HCT116 (cell line): ENCODE measurements around the gene STOML2. TPM values are rescaled to one million over a fixed set of nuclear protein-coding genes. Genes with fewer than 3 reads are reported as not detected.

Experiments
- ATAC-seq: fragments of 200-7000 bp; cut with Tn5 transposase; 2 replicates; pipeline ENCODE4 v1.9.1; 2020; ENCODE audit warnings: mild to moderate bottlenecking, moderate library complexity
- BruUV-seq: library from RNA; stranded (reverse); fragments of 400-500 nt; replicated peaks from 2 replicates; lab custom pipeline; 2021; lab: Mats Ljungman, UMichigan
- CTCF ChIA-PET: fragments of 300-600 bp; sonication (Branson Sonifier 250); formaldehyde crosslinking; loops from one replicate; lab custom pipeline; 2021; ENCODE audit warnings: antibody characterized with exemption; lab: Charles Lee
- POLR2A ChIA-PET: fragments of 300-600, 350-600 bp; sonication (Branson Sonifier 250); formaldehyde crosslinking; loops from one replicate; lab custom pipeline; 2021; ENCODE audit warnings: antibody characterized with exemption; lab: Charles Lee
- RAD21 ChIA-PET, 2 experiments: fragments of 300-600 bp; sonication (Branson Sonifier 250); formaldehyde crosslinking; loops; one replicate each; lab custom pipeline; 2023; ENCODE audit warnings: low total read pairs in 2 of 2; ENCODE audit not compliant: uncharacterized antibody in 2 of 2, unreplicated experiment in 2 of 2, low non-redundant PET in 1 of 2; lab: Charles Lee
- DNase-seq: peaks from one replicate; pipeline ENCODE4 v3.0.0-alpha.2; 2010; ENCODE audit warnings: low read depth, low spot score
- H2AFZ ChIP-seq: fragments of 200-600 bp; shearing (Covaris generic), sonication (generic); 2 replicates; pipeline ENCODE4 v1.6.1; 2017; ENCODE audit warnings: low read depth, mixed run types, mixed read lengths, antibody characterized with exemption, low read length; ENCODE audit not compliant: poor library complexity, severe bottlenecking
- H3K27ac ChIP-seq: 2 replicates; pipeline ENCODE4 v1.5.1; 2012; ENCODE audit warnings: low read depth, low read length
- H3K27me3 ChIP-seq: fragments of 200-600 bp; sonication (generic); 2 replicates; pipeline ENCODE4 v1.6.1; 2016; ENCODE audit warnings: mixed run types, low read length, mixed read lengths; ENCODE audit not compliant: insufficient read depth
- H3K36me3 ChIP-seq, 2 experiments: fragments of 200-500 bp in 1 of 2; fragments of 200-600 bp in 1 of 2; sonication (Bioruptor generic) in 1 of 2; sonication (generic) in 1 of 2; 2 replicates each; pipeline versions ENCODE4 v1.5.1 to v1.6.1; 2014 to 2016; ENCODE audit warnings: low read length in 2 of 2, inconsistent platforms in 1 of 2, mixed read lengths in 1 of 2, mixed run types in 1 of 2; ENCODE audit not compliant: insufficient read depth in 2 of 2, control insufficient read depth in 1 of 2
- H3K4me1 ChIP-seq, 2 experiments: fragments of 200-600 bp in 1 of 2; sonication (generic) in 1 of 2; 2 replicates each; pipeline versions ENCODE4 v1.5.1 to v1.6.1; 2012 to 2017; ENCODE audit warnings: low read length in 2 of 2, inconsistent platforms in 1 of 2, mild to moderate bottlenecking in 1 of 2, mixed read lengths in 1 of 2, mixed run types in 1 of 2, moderate library complexity in 1 of 2; ENCODE audit not compliant: insufficient read depth in 2 of 2, control insufficient read depth in 1 of 2
- H3K4me2 ChIP-seq: fragments of 200-600 bp; sonication (generic); 2 replicates; pipeline ENCODE4 v1.6.1; 2017; ENCODE audit warnings: mixed run types, low read length, mixed read lengths
- H3K4me3 ChIP-seq, 2 experiments: fragments of 200-600 bp in 1 of 2; sonication (generic) in 1 of 2; replicated peaks in 1 of 2; 2 replicates each; pipeline ENCODE4 v1.5.1; 2011 to 2016; ENCODE audit warnings: low read length in 2 of 2, control low read depth in 1 of 2, low read depth in 1 of 2, mild to moderate bottlenecking in 1 of 2, mixed read lengths in 1 of 2, mixed run types in 1 of 2
- H3K79me2 ChIP-seq: fragments of 200-600 bp; sonication (generic); 2 replicates; pipeline ENCODE4 v1.6.1; 2017; ENCODE audit warnings: mild to moderate bottlenecking, mixed run types, low read length, moderate library complexity, mixed read lengths; ENCODE audit not compliant: insufficient read depth
- H3K9ac ChIP-seq: fragments of 200-600 bp; sonication (generic); 2 replicates; pipeline ENCODE4 v1.6.1; 2016; ENCODE audit warnings: low read length, mixed read lengths
- H3K9me2 ChIP-seq: fragments of 200-600 bp; sonication (generic), shearing (Covaris generic); 2 replicates; pipeline ENCODE4 v1.6.1; 2017; ENCODE audit warnings: mixed run types, mild to moderate bottlenecking, moderate library complexity; ENCODE audit not compliant: insufficient read depth
- H3K9me3 ChIP-seq, 2 experiments: fragments of 200-500 bp in 1 of 2; fragments of 200-600 bp in 1 of 2; sonication (Bioruptor generic) in 1 of 2; sonication (generic) in 1 of 2; 2 replicates each; pipeline ENCODE4 v1.6.1; 2014 to 2017; ENCODE audit warnings: low read length in 2 of 2, mixed read lengths in 2 of 2, inconsistent platforms in 1 of 2, low read depth in 1 of 2, mild to moderate bottlenecking in 1 of 2, mixed run types in 1 of 2, moderate library complexity in 1 of 2; ENCODE audit not compliant: control insufficient read depth in 1 of 2, insufficient read depth in 1 of 2
- H4K20me1 ChIP-seq: fragments of 200-600 bp; sonication (generic), shearing (Covaris generic); 2 replicates; pipeline ENCODE4 v1.6.1; 2017; ENCODE audit warnings: mixed run types, mild to moderate bottlenecking, moderate library complexity; ENCODE audit not compliant: insufficient read depth
- ATF3 ChIP-seq: IDR thresholded peaks from 2 replicates; pipeline ENCODE4 v1.6.1; 2012
- CBX3 ChIP-seq: IDR thresholded peaks from 2 replicates; pipeline ENCODE4 v1.6.1; 2012; ENCODE audit warnings: low read depth
- EZH2 ChIP-seq: fragments of 200-600 bp; sonication (generic); IDR thresholded peaks from 2 replicates; pipeline ENCODE4 v1.6.1; 2017; ENCODE audit warnings: antibody characterized with exemption, mixed run types
- EZH2phosphoT487 ChIP-seq: fragments of 200-600 bp; IDR thresholded peaks from 2 replicates; pipeline ENCODE4 v1.6.1; 2018; ENCODE audit warnings: antibody characterized with exemption, borderline replicate concordance
- FOSL1 ChIP-seq: IDR thresholded peaks from 2 replicates; pipeline ENCODE4 v1.6.1; 2012; ENCODE audit warnings: low read depth
- JUND ChIP-seq: IDR thresholded peaks from 2 replicates; pipeline ENCODE4 v1.6.1; 2012
- MAX ChIP-seq: IDR thresholded peaks from 2 replicates; pipeline ENCODE4 v1.6.1; 2012
- POLR2AphosphoS5 ChIP-seq: IDR thresholded peaks from 2 replicates; pipeline ENCODE4 v1.6.1; 2011; ENCODE audit warnings: mild to moderate bottlenecking, low read depth, low read length, moderate library complexity
- RAD21 ChIP-seq: IDR thresholded peaks from 2 replicates; pipeline ENCODE4 v1.6.1; 2012; ENCODE audit warnings: low read depth, mild to moderate bottlenecking
- SIN3A ChIP-seq: IDR thresholded peaks from 2 replicates; pipeline ENCODE4 v1.6.1; 2012; ENCODE audit warnings: low read depth
- TCF7L2 ChIP-seq: IDR thresholded peaks from 2 replicates; pipeline ENCODE4 v1.7.0; 2011; ENCODE audit warnings: borderline replicate concordance, inconsistent platforms; ENCODE audit not compliant: insufficient read depth, insufficient read length; ENCODE audit errors: extremely low read depth
- YY1 ChIP-seq: IDR thresholded peaks from 2 replicates; pipeline ENCODE4 v1.6.1; 2011; ENCODE audit warnings: low read length, low read depth, moderate library complexity, mild to moderate bottlenecking; ENCODE audit not compliant: insufficient replicate concordance; ENCODE audit errors: extremely low read depth
- ZBTB33 ChIP-seq: IDR thresholded peaks from 2 replicates; pipeline ENCODE4 v1.6.1; 2011; ENCODE audit warnings: mild to moderate bottlenecking, low read length, moderate library complexity; ENCODE audit not compliant: insufficient replicate concordance; ENCODE audit errors: extremely low read depth
- intact Hi-C: fragments of 100-400 bp; cut with micrococcal nuclease; formaldehyde crosslinking; loops from 2 replicates; pipeline ENCODE4 v1.10.0; 2022
- total RNA-seq: library from RNA; stranded (reverse); gene quantifications from one replicate; pipeline ENCODE4 v1.2.1, GENCODE V29; 2021; ENCODE audit not compliant: unreplicated experiment

STOML2 gene
- total RNA-seq, 1 experiment from 2014 or later: 245 TPM

- Histone ChIP-seq H3K27ac (peak overlapping the region; percentile 56; the same call in 1 of the 2 replicates), H3K4me1 (peaks cover 35 to 55% of the 10 kb centered on the region in 2 experiments), H3K27me3 (no peaks in the 10 kb centered on the region), H3K79me2 (no peaks in the 10 kb centered on the region), H3K9me3 (no peaks in the 10 kb centered on the region), H2AFZ (peak overlapping the region; percentile 91), H4K20me1 (no peaks in the 10 kb centered on the region), H3K36me3 (no peaks in the 10 kb centered on the region), H3K4me2 (peak overlapping the region; percentile 98), H3K4me3 (peak overlapping the region; percentile 58 to 68), H3K9ac (peak overlapping the region; percentile 52), H3K9me2 (no peaks in the 10 kb centered on the region)
- RAD21 ChIA-PET: interaction anchor here (1.1 to 1.8 kb wide), 5 partner anchors 142 to 360 kb away, joined by 3 to 7 read pairs (median 4); no protein-coding TSS in a partner anchor
- TF ChIP-seq YY1 (no peak), SIN3A (no peak), JUND (no peak), MAX (no peak), FOSL1 (no peak), RAD21 (no peak), EZH2 (no peak), CBX3 (no peak), ZBTB33 (no peak), ATF3 (no peak), EZH2phosphoT487 (no peak), TCF7L2 (no peak), POLR2AphosphoS5 (no peak)
- intact Hi-C loops: loop anchor here (1.0 to 10.0 kb wide), 6 partner anchors 46 to 538 kb away; partner anchors contain the start of genes CCDC107, RMRP, SIT1 and UNC13B
- DNase-seq (no peak), ATAC-seq (peak; percentile 3)
- CTCF ChIA-PET: interaction anchor here (0.8 to 2.8 kb wide), 19 partner anchors 9 to 487 kb away, joined by 3 to 22 read pairs (median 5); partner anchors contain the start of genes FANCG, STOML2 and UNC13B
- no TSS peak for BruUV-seq
- POLR2A ChIA-PET: interaction anchor here (1.2 kb wide), 1 partner anchor 142 kb away, joined by 4 read pairs; no protein-coding TSS in a partner anchor
Observed at GRCh38 chr9:35116539-35116897, 13.6 kb upstream of the STOML2 start.
